Ovary (tissue), 3 donors: ENCODE results near the gene DPP9.

ENCODE experiments used
- EP300 ChIP-seq: sonication (generic); formaldehyde crosslinking; IDR thresholded peaks from one replicate; pipeline ENCODE4 v1.6.1; 2017; ENCODE audit warnings: antibody characterized with exemption
- TF ChIP-seq, protein P1 (sequence below), 3 donors: fragments of 450-650 bp in 2 of 3; fragments of 200-600 bp in 1 of 3; IDR thresholded peaks; one replicate each; pipeline versions ENCODE4 v1.5.1 to v1.8.0; 2016 to 2022; ENCODE audit warnings: antibody characterized with exemption in 3 of 3, mild to moderate bottlenecking in 1 of 3
- donor health status: DM: no; HTN: no; CAD: no.

DNA sequence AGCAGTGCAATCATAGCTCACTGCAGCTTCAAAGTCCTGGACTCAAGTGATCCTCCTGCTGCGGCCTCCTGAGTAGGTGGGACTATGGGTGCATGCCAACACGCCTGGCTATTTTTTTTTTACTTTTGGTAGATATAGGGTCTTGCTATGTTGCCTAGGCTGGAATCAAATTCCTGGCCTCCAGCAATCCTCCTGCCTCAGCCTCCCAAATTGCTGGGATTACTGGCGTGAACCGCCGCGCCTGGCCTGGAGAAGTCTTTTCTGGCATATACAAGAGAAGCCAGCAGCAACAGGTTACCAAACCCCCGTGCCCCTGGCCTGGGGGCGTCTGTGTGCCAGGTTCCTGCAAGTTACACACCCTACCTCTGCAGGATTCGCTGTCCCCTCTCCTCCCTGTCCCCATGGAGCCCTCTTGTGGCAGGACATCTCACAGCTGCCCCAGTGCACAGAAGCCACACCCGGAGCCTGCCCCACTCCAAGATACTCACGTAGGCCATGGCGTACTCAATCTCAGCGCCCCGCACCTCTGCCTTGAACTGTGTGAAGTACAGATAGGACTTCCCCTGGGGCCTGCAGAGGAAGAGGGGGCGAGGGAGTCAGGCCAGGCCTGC lies 63.4 kb downstream of the DPP9 start:
- TF ChIP-seq EP300 = no peak
- TF ChIP-seq, protein P1, sequence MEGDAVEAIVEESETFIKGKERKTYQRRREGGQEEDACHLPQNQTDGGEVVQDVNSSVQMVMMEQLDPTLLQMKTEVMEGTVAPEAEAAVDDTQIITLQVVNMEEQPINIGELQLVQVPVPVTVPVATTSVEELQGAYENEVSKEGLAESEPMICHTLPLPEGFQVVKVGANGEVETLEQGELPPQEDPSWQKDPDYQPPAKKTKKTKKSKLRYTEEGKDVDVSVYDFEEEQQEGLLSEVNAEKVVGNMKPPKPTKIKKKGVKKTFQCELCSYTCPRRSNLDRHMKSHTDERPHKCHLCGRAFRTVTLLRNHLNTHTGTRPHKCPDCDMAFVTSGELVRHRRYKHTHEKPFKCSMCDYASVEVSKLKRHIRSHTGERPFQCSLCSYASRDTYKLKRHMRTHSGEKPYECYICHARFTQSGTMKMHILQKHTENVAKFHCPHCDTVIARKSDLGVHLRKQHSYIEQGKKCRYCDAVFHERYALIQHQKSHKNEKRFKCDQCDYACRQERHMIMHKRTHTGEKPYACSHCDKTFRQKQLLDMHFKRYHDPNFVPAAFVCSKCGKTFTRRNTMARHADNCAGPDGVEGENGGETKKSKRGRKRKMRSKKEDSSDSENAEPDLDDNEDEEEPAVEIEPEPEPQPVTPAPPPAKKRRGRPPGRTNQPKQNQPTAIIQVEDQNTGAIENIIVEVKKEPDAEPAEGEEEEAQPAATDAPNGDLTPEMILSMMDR (IDR thresholded peaks at IDR 0.05) = no peak
